Measurements from ENCODE around the gene CYBC1.

The CYBC1 gene

GRCh38 chr17:82450357-82451106, at the start of gene CYBC1:
Gene CYBC1 (minus strand): TSS chr17:82450752. CDS start chr17:82449254, 1,498 bp downstream.
- DNase-seq = peak; percentile 95

GRCh38 chr17:82497483-82498405, 47.2 kb upstream of the CYBC1 start:
- DNase-seq = peak; percentile 29 to 44

GRCh38 chr17:82496529-82497434, 46.2 kb upstream of the CYBC1 start:
- peak; percentile 84 to 91 for DNase-seq

DNA sequence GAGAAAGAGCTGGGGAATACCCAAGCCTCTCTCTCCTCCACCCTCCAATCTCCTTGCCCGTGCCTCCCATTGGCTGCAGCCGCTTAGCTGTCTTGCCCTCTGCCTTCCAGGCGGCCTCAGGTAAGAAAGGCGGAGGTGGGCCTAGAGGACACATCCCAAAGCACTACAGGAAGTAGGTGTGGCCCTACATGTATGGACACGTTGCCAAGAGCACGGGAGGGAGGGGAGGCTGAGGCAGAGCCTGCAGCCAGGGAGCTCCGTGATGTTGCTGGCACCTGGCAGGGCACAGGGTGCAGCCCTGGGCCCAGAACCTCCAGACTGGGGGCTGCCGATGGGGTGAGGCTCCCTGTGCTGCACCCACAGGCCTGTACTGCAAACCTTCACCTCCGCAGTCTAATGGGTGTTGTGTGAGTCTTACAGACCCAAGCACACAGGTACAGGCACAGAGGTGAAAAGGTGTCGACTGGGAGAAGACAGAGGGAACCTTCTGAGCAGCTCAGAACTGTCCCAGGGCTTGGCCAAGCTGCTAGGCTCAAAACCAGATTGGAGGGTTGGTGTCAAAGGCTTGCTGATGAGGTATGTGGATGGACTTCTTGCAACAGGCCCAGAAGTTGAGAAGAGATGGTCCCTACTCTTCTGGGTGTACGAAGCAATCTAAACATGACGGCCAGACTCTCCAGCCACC, 45.4 kb upstream of the CYBC1 start:
- no peak for DNase-seq

DNA sequence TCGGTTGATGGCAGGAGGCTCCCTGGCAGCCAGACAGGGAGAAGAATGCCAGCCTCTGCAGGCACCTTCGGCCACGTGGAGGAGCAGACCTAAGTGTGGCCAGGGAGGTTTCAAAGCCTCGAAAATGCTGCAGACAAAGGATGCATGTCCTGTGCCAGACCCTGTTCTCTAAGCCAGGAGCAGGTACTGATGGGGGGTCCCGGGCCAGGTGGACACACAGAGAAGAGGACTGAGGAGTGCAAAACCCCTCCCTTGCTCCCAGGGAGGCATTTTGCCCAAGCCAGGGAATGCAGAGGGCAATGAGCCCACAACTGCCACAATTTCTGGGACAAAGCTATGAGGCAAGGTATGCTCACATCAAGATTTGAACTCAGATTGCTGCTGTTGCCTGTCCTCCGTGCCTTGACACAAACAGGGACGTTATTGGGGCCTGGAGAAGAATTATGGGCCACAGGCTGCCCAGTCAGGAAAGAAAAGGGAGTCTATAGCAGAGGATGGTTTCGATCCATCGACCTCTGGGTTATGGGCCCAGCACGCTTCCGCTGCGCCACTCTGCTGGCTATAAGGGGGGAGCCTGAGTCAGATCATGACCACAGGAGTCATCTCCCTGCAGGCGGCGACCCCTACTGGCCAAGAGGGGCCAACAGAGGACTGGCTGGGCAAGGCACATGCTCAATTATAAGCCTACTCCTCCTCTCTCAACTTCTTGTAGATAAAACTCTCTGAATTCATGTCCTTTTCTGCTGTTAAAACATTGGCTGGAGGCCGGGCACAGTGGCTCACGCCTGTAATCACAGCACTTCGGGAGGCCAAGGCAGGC, 43.9 kb upstream of the CYBC1 start:
- peak; percentile 85 to 86 for DNase-seq

DNA sequence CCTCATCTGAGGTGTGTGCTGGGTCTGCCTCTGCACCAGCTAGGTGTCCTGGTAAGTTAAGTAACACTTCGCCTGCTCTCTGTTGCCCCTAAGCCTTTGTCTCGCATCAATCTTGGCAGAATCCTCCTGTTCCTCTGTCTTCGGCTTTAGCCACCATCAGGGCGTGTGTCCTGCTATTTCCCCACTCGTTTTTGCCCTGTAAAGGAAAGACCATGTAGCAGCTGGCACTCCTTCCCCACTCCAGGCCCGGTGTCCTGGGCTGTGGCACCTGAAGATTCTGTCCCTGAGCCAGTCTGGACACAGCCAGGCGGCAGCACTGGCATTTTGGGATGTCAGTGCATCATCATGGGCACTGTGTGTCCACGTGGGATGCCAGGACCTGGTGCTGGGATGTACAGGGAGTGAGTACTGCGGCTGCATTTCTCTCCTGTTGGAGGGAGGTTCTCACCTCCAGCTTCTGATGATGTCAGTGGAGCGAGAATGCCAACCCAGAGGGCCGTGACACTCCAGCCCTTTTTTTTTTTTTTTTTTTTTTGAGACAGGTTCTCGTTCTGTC, 42.8 kb upstream of the CYBC1 start:
- no peak for DNase-seq

DNA sequence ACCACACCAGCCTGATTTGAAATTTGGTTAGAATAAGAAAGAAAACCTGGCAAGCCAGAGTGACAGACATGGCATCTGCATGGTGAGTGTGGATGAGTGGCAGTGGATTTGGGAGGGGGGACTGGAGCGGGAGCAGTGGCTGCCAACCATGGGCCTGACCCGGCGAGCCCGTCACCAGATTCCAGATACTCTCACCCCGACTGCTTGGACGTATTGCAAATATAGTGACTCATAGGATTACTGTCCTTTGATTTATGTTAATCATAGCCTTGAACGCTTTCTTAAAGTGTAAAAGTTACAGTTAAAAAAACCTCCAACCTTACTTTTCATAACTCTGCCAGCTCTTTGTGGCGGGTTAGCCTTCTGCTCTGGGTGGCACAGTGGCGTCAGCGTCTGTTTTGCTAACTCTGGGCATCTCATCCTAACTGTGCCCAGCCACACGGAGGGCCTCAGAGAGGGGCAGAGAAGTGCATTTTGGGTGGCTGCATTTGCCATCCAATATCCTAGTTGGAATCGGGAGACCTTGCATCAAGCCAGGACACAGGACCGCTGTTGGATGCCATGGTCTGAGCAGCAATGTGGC, 42.2 kb upstream of the CYBC1 start:
- no peak for DNase-seq

GRCh38 chr17:82491533-82491932, 41.0 kb upstream of the CYBC1 start:
- no peak for DNase-seq

DNA sequence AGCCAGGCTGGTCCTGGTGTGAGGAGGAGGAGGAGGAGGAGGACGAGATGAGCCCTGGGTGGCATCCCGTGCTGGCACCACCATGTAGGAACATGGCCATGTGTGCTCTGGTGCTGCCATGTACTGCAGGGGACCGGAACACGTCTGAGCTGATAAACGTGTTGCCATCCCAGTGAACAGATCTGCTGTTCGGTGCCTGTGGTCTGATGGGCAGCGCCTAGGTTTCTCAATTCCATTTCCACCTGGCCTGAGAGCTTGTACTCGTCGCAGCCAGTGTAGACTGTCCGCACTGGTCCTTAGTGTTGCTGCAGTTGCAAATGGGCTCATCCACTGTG, 40.6 kb upstream of the CYBC1 start:
- no peak for DNase-seq

GRCh38 chr17:82490512-82491195, 40.1 kb upstream of the CYBC1 start:
- DNase-seq = no peak

- DNase-seq = no peak
These were observed 39.4 kb upstream of the CYBC1 start for GRCh38 chr17:82489851-82490511.

DNA sequence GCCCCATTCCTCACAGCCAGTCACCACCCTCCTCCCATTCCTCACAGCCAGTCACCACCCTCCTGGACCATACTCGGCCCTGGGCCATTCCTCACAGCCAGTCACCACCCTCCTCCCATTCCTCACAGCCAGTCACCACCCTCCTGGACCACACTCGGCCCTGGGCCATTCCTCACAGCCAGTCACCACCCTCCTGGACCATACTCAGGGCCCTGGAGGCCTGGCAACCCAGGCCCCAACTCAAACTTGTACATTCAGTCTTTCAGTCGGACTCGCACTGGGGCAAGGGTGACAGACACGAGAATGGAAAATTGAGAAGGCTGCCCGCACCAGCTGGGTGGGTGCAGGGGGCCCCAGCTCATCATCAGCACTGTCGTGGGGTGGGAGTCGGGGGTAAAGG, 38.6 kb upstream of the CYBC1 start:
- no peak for DNase-seq

DNA sequence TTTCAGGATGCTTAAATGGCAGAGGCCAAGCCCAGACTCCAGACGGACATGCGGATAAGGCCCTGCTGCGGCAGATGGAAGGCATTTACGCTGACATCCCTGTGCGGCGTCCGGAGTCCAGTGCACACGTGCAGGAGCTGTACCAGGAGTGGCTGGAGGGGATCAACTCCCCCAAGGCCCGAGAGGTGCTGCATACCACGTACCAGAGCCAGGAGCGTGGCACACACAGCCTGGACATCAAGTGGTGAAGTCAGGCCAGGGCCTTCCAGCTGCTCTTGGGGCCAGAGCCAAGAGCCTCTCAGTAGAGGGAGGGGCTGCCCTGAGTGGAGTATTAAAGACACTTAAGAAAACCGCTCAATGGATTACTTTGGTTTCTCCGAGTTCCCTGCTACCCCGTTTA, 37.4 kb upstream of the CYBC1 start:
- no peak for DNase-seq

DNA sequence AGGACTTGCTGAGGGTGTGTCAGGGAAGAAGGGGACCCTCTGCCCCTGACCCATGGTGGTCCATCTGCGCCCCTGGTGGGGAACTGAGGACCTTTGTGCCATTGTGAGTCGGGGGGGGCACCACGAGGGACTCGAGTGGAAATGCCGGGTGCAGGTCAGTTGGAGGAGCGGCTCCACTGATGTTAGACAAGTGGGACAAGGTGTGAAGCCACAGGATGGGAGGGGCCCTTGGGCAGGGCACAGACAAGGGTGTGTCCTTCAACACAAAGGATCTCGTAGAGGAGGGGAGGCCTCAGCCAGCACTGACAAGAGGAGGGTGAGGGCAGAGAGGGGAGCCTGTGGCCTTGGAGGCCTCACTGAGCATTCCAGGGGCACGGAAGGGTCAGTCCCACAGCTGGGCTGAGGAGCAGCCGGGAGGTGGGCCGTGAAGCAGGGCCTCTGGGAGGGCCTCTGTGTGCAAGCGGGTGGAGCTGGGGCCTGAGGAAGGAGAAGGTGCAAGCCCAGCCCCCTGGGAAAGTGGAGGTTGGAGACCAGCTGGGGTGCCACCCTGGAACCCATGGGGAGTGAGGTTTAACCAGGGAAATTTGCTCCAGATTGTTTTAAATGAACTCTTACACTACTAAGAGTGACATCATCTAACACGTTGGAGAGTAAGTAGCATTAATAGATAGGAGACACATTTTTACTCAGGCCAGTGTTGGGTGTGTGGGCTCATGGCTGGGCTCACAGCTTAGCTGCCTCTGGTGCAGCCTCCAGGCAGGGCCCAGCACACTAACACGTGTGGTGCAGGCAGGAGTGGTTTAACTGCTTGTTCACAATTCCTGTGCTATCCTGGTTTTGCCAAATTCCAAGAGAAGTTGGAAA, 35.9 kb upstream of the CYBC1 start:
- DNase-seq = no peak

DNA sequence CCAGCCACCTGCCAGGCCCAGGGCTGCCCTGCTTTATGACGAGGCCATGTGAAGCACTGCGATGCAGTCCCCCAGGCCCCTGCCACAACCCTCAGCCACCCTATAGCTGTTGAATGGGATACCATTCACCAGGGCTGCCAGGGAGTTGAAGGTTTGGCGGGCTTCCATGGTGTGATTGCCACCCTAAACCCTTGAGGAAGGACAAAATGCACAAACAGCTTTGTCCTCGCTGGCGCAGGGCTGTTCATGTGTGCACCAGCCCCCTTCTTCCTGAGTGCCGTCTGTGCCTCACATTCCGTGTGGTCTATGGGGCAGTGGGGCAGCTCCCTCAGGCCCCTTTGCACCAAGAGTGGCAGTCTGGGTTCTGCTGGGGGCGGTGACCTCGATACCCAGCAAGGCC, 33.3 kb upstream of the CYBC1 start:
- DNase-seq = no peak

DNA sequence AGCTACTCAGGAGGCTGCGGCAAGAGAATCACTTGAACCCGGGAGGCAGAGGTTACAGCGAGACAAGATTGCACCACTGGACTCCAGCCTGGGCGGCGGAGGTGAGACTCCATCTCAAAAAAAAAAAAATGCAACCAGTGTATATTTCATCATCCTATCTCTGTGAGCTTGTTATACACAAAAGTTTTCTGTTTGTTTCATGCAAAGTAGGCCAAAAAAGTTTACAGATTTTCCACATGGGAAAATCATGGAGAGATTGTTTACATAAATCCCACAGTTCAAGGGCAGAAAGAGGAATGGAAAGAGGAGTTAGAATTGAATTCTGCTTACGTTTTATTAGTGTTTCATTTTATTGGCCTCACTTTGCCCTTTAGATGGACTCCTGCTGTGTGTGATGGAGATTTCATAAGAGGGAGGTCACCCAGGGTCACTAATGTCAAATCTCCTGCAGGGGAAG, 32.7 kb upstream of the CYBC1 start:
- no peak for DNase-seq

DNA sequence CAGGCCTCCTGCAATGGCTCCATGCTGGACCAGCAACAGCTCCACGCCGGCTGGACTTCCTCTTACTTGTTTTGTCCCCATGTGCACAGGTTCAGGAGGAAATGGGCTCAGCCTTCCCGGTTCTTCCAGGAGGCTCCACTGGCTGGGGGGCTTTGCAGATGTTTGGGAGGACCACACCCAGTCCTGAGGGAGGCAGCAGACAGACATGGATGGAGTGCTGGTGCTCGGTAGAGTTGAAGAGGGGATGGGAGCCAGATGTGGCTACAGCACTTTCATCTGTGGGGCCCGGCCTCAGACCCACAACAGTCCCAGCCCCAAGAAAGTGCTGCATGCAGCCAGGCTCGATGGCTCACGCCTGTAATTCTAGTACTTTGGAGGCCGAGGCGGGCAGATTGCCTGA, 29.8 kb upstream of the CYBC1 start:
- DNase-seq = no peak

- no peak for DNase-seq
These were observed 29.1 kb upstream of the CYBC1 start for GRCh38 chr17:82479602-82480001.

- DNase-seq = no peak
These were observed 27.4 kb upstream of the CYBC1 start for GRCh38 chr17:82477934-82478333.

Data from activated CD4-positive, alpha-beta T cell treated with anti-CD3 and anti-CD28 coated beads for 4 hours (primary cell).